GM12873 (cell line): Measurements from ENCODE around the gene CACNG1.

Source experiments
- TF ChIP-seq, protein P1 (sequence below): IDR thresholded peaks from 2 replicates; pipeline ENCODE4 v1.5.1; 2012; ENCODE audit warnings: low read depth, mild to moderate bottlenecking, moderate library complexity, low read length, control low read depth; ENCODE audit not compliant: insufficient read depth; ENCODE audit errors: missing control alignments

CACNG1 gene

DNA sequence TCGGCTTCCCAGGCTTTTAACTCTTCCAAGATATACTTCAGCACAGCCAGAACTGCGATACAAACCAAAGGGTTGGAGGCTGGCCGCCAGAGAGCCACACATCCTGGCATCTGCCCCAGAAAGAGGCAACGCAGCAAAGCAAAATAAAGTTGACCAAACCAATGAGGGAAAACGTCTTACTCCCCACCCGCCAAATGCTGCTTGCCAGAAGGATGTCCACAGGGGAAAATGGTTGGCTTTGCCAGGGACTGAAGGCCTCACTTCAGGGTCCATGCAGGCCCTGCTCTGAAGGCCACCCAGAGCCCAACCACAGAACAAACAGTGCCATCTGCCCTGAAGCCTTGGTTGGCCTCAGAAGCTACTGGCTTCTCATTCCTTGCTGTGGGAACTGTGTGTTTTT lies 15.0 kb downstream of the CACNG1 start:
- TF ChIP-seq, protein P1, sequence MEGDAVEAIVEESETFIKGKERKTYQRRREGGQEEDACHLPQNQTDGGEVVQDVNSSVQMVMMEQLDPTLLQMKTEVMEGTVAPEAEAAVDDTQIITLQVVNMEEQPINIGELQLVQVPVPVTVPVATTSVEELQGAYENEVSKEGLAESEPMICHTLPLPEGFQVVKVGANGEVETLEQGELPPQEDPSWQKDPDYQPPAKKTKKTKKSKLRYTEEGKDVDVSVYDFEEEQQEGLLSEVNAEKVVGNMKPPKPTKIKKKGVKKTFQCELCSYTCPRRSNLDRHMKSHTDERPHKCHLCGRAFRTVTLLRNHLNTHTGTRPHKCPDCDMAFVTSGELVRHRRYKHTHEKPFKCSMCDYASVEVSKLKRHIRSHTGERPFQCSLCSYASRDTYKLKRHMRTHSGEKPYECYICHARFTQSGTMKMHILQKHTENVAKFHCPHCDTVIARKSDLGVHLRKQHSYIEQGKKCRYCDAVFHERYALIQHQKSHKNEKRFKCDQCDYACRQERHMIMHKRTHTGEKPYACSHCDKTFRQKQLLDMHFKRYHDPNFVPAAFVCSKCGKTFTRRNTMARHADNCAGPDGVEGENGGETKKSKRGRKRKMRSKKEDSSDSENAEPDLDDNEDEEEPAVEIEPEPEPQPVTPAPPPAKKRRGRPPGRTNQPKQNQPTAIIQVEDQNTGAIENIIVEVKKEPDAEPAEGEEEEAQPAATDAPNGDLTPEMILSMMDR, result no peak

DNA sequence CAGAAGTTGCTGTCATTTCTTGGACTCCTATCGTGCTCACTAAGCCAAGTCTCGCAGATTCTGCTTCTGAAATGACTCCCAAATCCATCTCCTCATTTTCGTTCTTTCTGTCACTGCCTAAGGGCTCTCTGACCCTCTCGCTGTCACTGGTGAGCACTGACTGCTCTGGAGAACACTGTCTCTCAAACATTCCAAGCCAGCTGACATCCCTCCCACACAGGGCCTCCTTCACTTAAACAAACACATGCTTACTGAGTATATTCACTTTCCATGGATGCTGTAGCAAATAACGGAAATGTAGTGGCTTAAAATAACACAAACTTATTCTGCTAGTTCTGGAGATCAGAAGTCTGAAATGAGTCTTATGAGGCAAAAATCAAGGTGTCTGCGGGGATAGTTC lies 18.8 kb downstream of the CACNG1 start:
- TF ChIP-seq, protein P1, result no peak

DNA sequence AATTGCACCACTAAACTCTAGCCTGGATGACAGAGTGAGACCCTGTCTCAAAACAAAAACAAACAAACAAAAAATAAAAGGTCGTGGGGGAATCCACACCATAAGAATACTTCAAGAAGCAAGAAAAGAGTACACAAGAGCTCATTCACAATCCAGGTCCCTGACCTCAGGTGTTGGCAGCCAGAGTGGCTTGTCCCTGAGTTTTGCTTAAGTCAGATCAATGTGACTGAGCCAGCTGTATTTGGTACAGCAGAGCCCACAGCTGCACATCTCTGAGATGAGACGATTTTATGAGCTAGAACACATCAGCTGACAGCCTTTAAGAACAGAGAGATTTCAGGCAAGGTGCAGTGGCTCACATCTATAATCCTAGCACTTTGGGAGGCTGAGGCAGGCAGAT lies 22.4 kb downstream of the CACNG1 start:
- TF ChIP-seq, protein P1, result no peak

DNA sequence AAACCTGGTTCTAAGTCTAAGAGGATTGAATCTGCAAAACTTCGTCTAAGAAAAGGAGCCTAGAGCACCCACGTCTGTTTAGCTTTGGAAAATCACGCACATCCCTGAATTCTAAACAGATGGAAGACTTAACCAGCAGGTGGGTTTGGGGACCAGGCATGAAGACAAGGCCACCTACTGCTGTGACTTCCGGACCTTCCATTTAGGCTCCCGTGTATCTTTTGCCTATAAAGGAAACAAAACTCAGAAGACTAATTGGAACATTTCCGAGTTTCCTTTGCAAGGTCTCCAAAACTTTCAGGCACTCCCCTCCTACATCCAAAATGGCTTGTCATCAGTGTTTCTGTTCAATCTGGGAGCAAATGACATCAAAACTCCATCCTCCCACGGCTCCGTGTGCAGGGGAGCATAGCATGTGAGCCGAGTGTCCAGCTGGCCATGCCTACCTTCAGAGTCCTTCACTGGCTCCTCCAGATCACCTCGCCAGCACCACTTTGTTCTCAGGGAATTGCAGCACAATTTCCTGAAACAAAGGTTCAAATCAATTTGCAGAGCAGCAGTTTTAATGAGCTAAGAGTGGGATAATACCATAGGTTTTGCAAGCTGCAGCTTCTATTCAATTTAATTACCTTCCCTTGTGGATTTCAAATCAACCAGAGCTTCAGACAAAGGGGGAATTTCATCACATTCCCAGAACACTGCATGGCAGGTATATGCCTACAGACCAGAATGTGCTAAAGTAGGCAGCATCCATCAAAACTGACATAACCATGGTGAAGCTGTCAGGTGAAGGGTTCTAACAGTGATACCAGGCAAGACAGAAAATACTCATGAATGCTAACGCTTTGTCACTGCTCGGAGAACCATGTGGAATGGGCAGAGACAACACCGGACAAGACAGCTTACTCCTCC lies 23.5 kb downstream of the CACNG1 start:
- TF ChIP-seq, protein P1, result no peak

DNA sequence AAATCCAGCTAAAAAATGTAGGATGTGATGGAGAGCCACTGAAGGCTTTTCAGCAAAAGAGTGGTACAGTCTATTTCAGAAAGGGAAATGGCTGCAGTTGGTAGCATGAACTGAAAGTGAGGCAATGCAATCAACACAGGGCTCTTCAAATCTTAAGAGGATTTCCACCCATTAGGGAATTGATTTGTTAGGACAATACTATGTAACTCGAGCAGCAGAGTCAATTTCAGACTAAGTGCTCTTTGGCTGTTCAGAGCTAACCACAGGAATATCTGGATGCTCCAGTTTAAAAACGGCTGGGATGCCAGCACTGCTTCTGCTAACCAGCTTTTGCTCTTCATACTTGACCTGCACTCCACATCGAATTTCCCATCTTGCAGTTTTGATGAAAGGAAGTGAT lies 24.6 kb downstream of the CACNG1 start:
- TF ChIP-seq, protein P1, result no peak

DNA sequence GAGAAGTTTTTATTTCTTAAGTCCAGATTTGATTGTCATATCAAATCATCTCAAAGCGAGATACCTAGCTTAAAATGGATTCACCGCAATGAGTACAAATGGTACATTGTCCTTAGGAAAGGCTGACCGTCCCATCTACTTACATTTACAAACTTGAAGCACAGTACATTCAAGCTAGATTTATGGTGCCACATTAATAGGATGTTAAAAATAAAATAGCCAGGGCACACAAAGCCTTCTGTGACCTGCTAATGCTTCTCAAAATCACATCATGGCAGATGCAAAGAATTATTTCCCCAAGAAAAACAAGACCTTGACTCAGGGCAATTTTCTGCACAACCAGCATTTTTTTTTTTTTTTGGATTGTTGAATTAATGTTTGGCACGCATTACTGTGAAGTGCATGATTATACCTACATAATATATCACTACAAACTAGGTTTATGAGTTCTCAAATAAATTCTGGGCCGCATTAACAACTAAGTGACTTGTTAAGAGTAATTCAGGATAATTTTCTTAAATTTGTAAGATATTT lies 25.3 kb downstream of the CACNG1 start:
- TF ChIP-seq, protein P1, result no peak

DNA sequence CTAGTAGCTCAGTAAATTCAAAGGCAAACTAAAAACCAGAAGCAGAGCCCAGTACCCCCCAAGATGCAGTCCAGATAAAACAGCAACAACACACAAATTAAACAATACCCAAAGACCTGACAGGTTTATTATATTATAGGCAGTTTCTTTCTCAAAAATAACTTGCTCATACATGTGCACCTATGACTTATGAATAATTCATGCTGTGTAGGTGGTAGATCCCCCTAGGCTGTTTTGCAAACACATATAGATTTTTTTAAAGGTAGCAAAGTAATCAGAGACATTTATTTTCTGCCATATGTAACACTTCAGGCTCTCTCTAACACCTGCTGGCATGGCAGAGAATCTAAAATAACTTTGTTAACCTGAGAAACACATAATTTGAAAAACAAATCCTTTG lies 27.2 kb downstream of the CACNG1 start:
- TF ChIP-seq, protein P1, result no peak
